Measurements from ENCODE around the gene ADARB2. TPM values are rescaled to one million over a fixed set of nuclear protein-coding genes. Genes with fewer than 3 reads are reported as not detected.
"Not testable (repeated sequence)": the region's sequence is repeated elsewhere in the genome, so short reads cannot be mapped to it uniquely, and the experiment has no call there.

ADARB2 gene
- total and polyA plus RNA-seq, 7 experiments from 2014 or later: 0.05 to 13.6 (median 6.3) TPM; not detected in 3

DNA sequence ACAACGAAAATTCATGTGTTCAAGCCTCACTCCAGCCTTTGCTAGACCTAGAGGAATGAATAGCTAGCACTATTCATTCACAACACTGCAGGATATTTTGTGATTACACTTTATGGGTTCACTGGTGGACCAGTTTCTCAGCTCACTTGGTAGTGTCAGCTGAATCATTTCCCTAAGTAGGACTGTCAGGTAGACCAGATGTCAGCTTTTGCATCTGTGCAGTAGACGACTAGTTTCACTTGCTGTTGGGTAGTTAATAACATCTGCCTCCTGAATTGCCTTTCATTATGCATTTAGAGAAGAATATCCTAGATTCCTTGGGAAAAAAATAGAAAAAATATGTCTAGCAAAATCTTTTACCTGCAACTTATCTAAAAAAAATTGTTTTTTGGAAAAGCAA lies 296.4 kb downstream of the ADARB2 start:
- ATAC-seq: no peak
- Mint-ChIP-seq H3K4me1 (no peaks in the 10 kb centered on the region), H3K27ac (no peak overlapping the region), H3K36me3 (no peaks in the 10 kb centered on the region), H3K27me3 (peaks cover 0 to 9% (median 5%) of the 10 kb centered on the region in 5 donors), H3K9me3 (peaks cover 0 to 1% (median 0%) of the 10 kb centered on the region in 11 donors), H3K4me3 (no peak overlapping the region)
- no peaks in the 10 kb centered on the region for H3K4me1 ChIP-seq (ENCODE audit: control insufficient read depth in 2 of 2, insufficient read depth in 2 of 2, low read length in 2 of 2)
- no peak for DNase-seq
- H3K27ac ChIP-seq (ENCODE audit: low read depth, low read length): no peak overlapping the region
- no peaks in the 10 kb centered on the region for H3K36me3 ChIP-seq (ENCODE audit: control insufficient read depth in 2 of 3, insufficient read depth in 3 of 3, low read length in 3 of 3)
- no peaks in the 10 kb centered on the region for H3K27me3 ChIP-seq (ENCODE audit: control insufficient read depth in 2 of 2, insufficient read depth in 2 of 2, low read length in 2 of 2)
- H3K9me3 ChIP-seq (ENCODE audit: control insufficient read depth in 2 of 3, low read length in 3 of 3): no peaks in the 10 kb centered on the region
- CTCF ChIA-PET: no interaction called here
- intact Hi-C loops (cut with micrococcal nuclease): no loop called here
- no peak overlapping the region for H3K4me3 ChIP-seq (ENCODE audit: low read length)
- POLR2A ChIA-PET: no interaction called here

DNA sequence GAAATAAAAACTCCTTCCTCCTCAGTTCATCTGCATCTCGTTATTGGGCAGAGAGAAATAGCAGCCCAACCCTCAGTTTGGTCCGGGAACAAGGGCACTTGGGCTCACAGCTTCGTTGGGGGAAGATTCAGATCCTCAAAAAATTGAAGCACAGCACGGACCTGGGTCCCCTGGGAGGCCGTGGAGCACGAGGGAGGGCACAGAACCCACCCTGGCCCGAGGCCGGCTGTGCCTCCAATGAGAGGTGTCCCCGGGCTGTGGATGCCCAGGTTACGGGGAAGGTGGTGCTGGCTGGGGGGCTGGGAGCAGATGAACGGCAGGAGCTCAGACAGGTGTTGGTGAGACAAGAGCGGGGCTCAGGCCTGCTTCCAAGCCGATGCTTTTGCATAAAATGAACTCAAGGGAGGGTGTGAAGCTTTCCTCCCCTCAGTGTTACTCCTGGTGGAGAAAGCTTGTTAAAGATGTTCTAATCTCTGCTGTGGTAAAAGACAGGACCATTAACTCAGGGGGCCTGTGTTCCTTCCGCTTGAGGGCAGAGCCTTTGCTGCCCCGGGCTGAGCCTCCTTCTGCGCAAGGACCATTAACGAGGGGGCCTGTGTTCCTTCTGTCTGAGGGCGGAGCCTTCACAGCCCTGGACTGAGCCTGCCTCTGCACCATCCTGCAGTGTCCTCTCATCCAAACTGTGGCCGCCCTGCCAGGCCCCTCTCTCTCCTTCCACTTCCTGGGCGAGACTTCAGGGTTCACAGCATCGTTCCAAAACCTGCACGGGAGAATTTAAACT lies 302.2 kb downstream of the ADARB2 start:
- no peak overlapping the region for H3K4me3 Mint-ChIP-seq
- Histone ChIP-seq H3K9me3 (ENCODE audit: control insufficient read depth in 2 of 3, low read length in 3 of 3) (no peaks in the 10 kb centered on the region), H3K4me3 (ENCODE audit: low read length) (no peak overlapping the region), H3K4me1 (ENCODE audit: control insufficient read depth in 2 of 2, insufficient read depth in 2 of 2, low read length in 2 of 2) (no peaks in the 10 kb centered on the region), H3K27ac (ENCODE audit: low read depth, low read length) (no peak overlapping the region), H3K27me3 (ENCODE audit: control insufficient read depth in 2 of 2, insufficient read depth in 2 of 2, low read length in 2 of 2) (no peaks in the 10 kb centered on the region), H3K36me3 (ENCODE audit: control insufficient read depth in 2 of 3, insufficient read depth in 3 of 3, low read length in 3 of 3) (no peaks in the 10 kb centered on the region)
- DNase-seq: no peak
- ChIA-PET POLR2A (no interaction called here), CTCF (interaction anchor here (0.7 kb wide), 1 partner anchor 15 kb away, joined by 3 read pairs; no protein-coding TSS in a partner anchor)
- no peak overlapping the region for H3K27ac Mint-ChIP-seq
- intact Hi-C loops (cut with micrococcal nuclease): no loop called here
- peaks cover 0 to 27% (median 8%) of the 10 kb centered on the region in 11 donors for H3K9me3 Mint-ChIP-seq
- H3K4me1 Mint-ChIP-seq: no peaks in the 10 kb centered on the region
- H3K27me3 Mint-ChIP-seq: peaks cover 0 to 19% (median 15%) of the 10 kb centered on the region in 5 donors
- ATAC-seq: no peak
- H3K36me3 Mint-ChIP-seq: peaks cover 0 to 3% (median 0%) of the 10 kb centered on the region in 5 donors

DNA sequence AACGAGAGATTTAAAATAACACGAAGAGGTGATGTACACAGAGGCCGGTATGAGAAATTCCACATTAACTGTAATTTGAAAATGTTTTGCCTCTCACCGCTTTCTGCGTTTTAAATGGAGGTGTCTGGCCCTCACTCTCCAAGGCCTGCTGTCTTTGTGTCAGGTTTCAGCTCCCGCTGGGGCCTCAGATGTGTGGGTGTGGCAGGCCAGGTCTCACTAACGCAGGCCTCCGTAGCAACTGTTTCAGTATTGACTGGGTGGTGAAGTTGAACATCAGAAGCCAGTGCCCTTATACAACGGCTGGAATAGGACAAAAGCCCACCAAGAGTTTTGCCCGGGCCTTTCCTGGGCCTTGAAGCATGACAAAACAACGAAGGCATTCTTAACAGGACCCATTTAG lies 303.1 kb downstream of the ADARB2 start:
- H3K4me1 ChIP-seq (ENCODE audit: control insufficient read depth in 2 of 2, insufficient read depth in 2 of 2, low read length in 2 of 2): no peaks in the 10 kb centered on the region
- ChIA-PET CTCF (no interaction called here), POLR2A (no interaction called here)
- intact Hi-C loops (cut with micrococcal nuclease): no loop called here
- no peak for DNase-seq
- ATAC-seq: no peak
- H3K9me3 ChIP-seq (ENCODE audit: control insufficient read depth in 2 of 3, low read length in 3 of 3): no peaks in the 10 kb centered on the region
- H3K27me3 Mint-ChIP-seq: peaks cover 0 to 25% (median 18%) of the 10 kb centered on the region in 5 donors
- peaks cover 0 to 5% (median 0%) of the 10 kb centered on the region in 5 donors for H3K36me3 Mint-ChIP-seq
- no peak overlapping the region for H3K4me3 Mint-ChIP-seq
- H3K27ac Mint-ChIP-seq: no peak overlapping the region
- no peaks in the 10 kb centered on the region for H3K4me1 Mint-ChIP-seq
- H3K36me3 ChIP-seq (ENCODE audit: control insufficient read depth in 2 of 3, insufficient read depth in 3 of 3, low read length in 3 of 3): no peaks in the 10 kb centered on the region
- H3K27me3 ChIP-seq (ENCODE audit: control insufficient read depth in 2 of 2, insufficient read depth in 2 of 2, low read length in 2 of 2): no peaks in the 10 kb centered on the region
- H3K4me3 ChIP-seq (ENCODE audit: low read length): no peak overlapping the region
- H3K27ac ChIP-seq (ENCODE audit: low read depth, low read length): no peak overlapping the region
- H3K9me3 Mint-ChIP-seq: peaks cover 0 to 30% (median 9%) of the 10 kb centered on the region in 11 donors

DNA sequence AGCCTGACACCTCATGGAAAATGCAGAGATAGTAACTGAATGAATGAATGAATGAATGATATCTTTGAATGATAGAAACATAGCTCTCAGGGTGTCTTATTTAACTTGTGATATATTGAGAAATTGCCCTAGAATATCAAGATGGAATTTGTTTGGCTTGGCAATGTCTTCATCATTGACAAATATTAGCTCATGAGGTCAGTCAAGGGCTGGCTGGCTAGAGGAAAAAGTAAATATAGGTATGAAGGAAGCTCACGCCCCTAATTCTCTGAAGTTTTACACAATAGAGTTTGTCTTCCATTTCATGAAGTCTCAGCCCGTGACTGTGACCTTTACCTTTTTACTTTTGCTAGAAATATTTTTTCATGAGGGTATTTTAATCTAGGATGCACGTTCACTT lies 305.2 kb downstream of the ADARB2 start:
- H3K27ac ChIP-seq (ENCODE audit: low read depth, low read length): no peak overlapping the region
- H3K4me1 ChIP-seq (ENCODE audit: control insufficient read depth in 2 of 2, insufficient read depth in 2 of 2, low read length in 2 of 2): no peaks in the 10 kb centered on the region
- DNase-seq (no peak), ATAC-seq (no peak)
- Mint-ChIP-seq H3K27ac (no peak overlapping the region), H3K4me3 (no peak overlapping the region), H3K36me3 (peaks cover 0 to 5% (median 0%) of the 10 kb centered on the region in 5 donors), H3K27me3 (peaks cover 0 to 20% (median 13%) of the 10 kb centered on the region in 5 donors), H3K9me3 (peaks cover 0 to 30% (median 9%) of the 10 kb centered on the region in 11 donors), H3K4me1 (no peaks in the 10 kb centered on the region)
- no peak overlapping the region for H3K4me3 ChIP-seq (ENCODE audit: low read length)
- ChIA-PET POLR2A (no interaction called here), CTCF (no interaction called here)
- H3K36me3 ChIP-seq (ENCODE audit: control insufficient read depth in 2 of 3, insufficient read depth in 3 of 3, low read length in 3 of 3): no peaks in the 10 kb centered on the region
- H3K9me3 ChIP-seq (ENCODE audit: control insufficient read depth in 2 of 3, low read length in 3 of 3): no peaks in the 10 kb centered on the region
- intact Hi-C loops (cut with micrococcal nuclease): no loop called here
- no peaks in the 10 kb centered on the region for H3K27me3 ChIP-seq (ENCODE audit: control insufficient read depth in 2 of 2, insufficient read depth in 2 of 2, low read length in 2 of 2)

DNA sequence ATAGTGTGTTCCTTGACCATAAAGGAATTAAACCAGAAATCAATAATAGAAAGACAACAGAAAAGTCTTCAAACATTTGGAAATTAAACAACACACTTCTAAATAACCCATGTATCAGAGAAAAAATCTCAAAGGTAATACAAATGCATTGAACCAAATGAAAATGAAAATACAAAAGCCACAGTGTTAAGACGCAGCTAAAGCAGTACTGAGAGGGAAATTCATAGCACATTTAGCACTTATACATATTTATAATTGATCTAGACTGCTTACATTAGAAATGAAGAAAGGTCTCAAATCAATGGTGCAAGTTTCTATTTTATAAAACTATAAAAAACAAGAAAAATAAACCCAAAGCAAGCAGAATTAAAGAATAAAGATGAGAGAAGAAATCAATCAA lies 306.1 kb downstream of the ADARB2 start:
- POLR2A ChIA-PET: no interaction called here
- Histone ChIP-seq H3K9me3 (ENCODE audit: control insufficient read depth in 2 of 3, low read length in 3 of 3) (no peaks in the 10 kb centered on the region), H3K4me1 (ENCODE audit: control insufficient read depth in 2 of 2, insufficient read depth in 2 of 2, low read length in 2 of 2) (no peaks in the 10 kb centered on the region), H3K27me3 (ENCODE audit: control insufficient read depth in 2 of 2, insufficient read depth in 2 of 2, low read length in 2 of 2) (no peaks in the 10 kb centered on the region), H3K4me3 (ENCODE audit: low read length) (no peak overlapping the region), H3K27ac (ENCODE audit: low read depth, low read length) (no peak overlapping the region), H3K36me3 (ENCODE audit: control insufficient read depth in 2 of 3, insufficient read depth in 3 of 3, low read length in 3 of 3) (no peaks in the 10 kb centered on the region)
- DNase-seq (no peak), ATAC-seq (no peak)
- peaks cover 3 to 19% (median 14%) of the 10 kb centered on the region in 5 donors for H3K27me3 Mint-ChIP-seq
- peaks cover 0 to 30% (median 9%) of the 10 kb centered on the region in 11 donors for H3K9me3 Mint-ChIP-seq
- no peaks in the 10 kb centered on the region for H3K4me1 Mint-ChIP-seq
- peaks cover 0 to 5% (median 0%) of the 10 kb centered on the region in 5 donors for H3K36me3 Mint-ChIP-seq
- CTCF ChIA-PET: no interaction called here
- no peak overlapping the region for H3K27ac Mint-ChIP-seq
- intact Hi-C loops (cut with micrococcal nuclease): no loop called here
- no peak overlapping the region for H3K4me3 Mint-ChIP-seq

DNA sequence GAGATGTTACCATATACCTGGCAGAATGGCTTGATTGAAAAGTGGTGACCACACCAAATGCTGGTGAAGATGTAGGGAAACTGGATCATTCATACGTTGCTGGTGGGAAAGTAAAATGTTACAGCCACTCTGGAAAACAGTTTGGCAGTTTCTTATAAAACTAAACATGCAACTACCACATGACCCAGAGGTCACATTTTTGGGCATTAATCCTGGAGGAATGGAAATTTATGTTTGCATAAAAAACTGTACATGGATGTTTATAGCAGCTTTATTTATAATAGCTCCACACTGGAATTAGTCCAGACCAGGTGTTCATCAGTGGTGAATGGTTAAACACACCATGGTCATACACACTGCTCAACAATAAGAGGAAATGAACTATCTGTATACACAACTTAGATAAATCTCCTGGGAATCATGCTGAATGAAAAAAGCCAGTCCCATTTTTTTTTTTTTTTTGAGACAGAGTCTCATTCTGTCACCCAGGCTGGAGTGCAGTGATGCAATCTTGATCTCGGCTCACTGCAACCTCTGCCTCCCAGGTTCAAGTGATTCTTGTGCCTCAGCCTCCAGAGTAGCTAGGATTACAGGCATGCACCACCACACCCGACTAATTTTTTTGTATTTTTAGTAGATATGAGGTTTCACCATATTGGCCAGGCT lies 309.7 kb downstream of the ADARB2 start:
- POLR2A ChIA-PET: not testable (repeated sequence)

More for the DNA sequence above, 309.7 kb downstream of the ADARB2 start:
- H3K4me3 ChIP-seq (ENCODE audit: low read length); intact Hi-C loops (cut with micrococcal nuclease); DNase-seq; H3K27ac Mint-ChIP-seq; H3K36me3 Mint-ChIP-seq; H3K9me3 ChIP-seq (ENCODE audit: control insufficient read depth in 2 of 3, low read length in 3 of 3); H3K36me3 ChIP-seq (ENCODE audit: control insufficient read depth in 2 of 3, insufficient read depth in 3 of 3, low read length in 3 of 3); CTCF ChIA-PET; H3K4me1 ChIP-seq (ENCODE audit: control insufficient read depth in 2 of 2, insufficient read depth in 2 of 2, low read length in 2 of 2); H3K27me3 ChIP-seq (ENCODE audit: control insufficient read depth in 2 of 2, insufficient read depth in 2 of 2, low read length in 2 of 2); H3K27ac ChIP-seq (ENCODE audit: low read depth, low read length); H3K4me3 Mint-ChIP-seq; ATAC-seq; H3K4me1 Mint-ChIP-seq: not testable (repeated sequence)
- Mint-ChIP-seq H3K9me3 (peaks cover 0 to 29% (median 9%) of the 10 kb centered on the region in 11 donors), H3K27me3 (peaks cover 7 to 18% (median 10%) of the 10 kb centered on the region in 5 donors)

All from naive thymus-derived CD4-positive, alpha-beta T cell (primary cell).